HepG2 (cell line): ENCODE results near the gene ARHGEF6. TPM values are rescaled to one million over a fixed set of nuclear protein-coding genes. Genes with fewer than 3 reads are reported as not detected.

ENCODE experiments used
- ATAC-seq: fragments of 200-7000 bp; cut with Tn5 transposase; 3 replicates; pipeline ENCODE4 v1.9.1; 2020; ENCODE audit warnings: mild to moderate bottlenecking, moderate library complexity
- BruUV-seq: library from RNA; stranded (reverse); fragments of 400-500 nt; replicated peaks from 2 replicates; lab custom pipeline; 2021; lab: Mats Ljungman, UMichigan
- CTCF ChIA-PET: fragments of 300-600 bp; formaldehyde crosslinking; extraction: SDS; loops from one replicate; lab custom pipeline; 2021; ENCODE audit warnings: low total read pairs, inconsistent platforms, low intra/inter-chr PET ratio; lab: Yijun Ruan, JAX
- POLR2A ChIA-PET: fragments of 350-600 bp; sonication (Branson Sonifier 250); formaldehyde crosslinking; loops from one replicate; lab custom pipeline; 2020; ENCODE audit warnings: antibody characterized with exemption, inconsistent platforms; lab: Yijun Ruan, JAX
- DNase-seq: peaks from one replicate; pipeline ENCODE4 v3.0.0-alpha.2; 2015; ENCODE audit warnings: low spot score
- FAIRE-seq: peaks from 3 replicates; lab custom pipeline; 2011; peaks lifted over from hg19 to GRCh38; lab: Jason Lieb, UNC
- H2AFZ ChIP-seq: one replicate; pipeline ENCODE4 v1.6.1; 2011; ENCODE audit warnings: low read length, inconsistent platforms
- H3K27ac ChIP-seq: fragments of 300-600 bp; 3 replicates; pipeline ENCODE4 v1.8.0; 2011; ENCODE audit warnings: mixed run types, mild to moderate bottlenecking, mixed read lengths, low read length, inconsistent platforms; ENCODE audit not compliant: insufficient read depth; ENCODE audit errors: extremely low read length
- H3K27me3 ChIP-seq, 2 experiments: fragments of 200-600 bp in 1 of 2; 2 replicates in 1 of 2; 3 replicates in 1 of 2; pipeline versions ENCODE4 v1.6.0 to v1.8.0; 2011; ENCODE audit warnings: low read length in 2 of 2, mild to moderate bottlenecking in 2 of 2, moderate library complexity in 2 of 2, inconsistent platforms in 1 of 2; ENCODE audit not compliant: insufficient read depth in 2 of 2, control insufficient read depth in 1 of 2
- H3K36me3 ChIP-seq, 2 experiments: fragments of 200-600 bp in 1 of 2; replicated peaks in 1 of 2; 2 replicates in 1 of 2; 3 replicates in 1 of 2; pipeline versions ENCODE4 v1.5.1 to v1.8.0; 2011; ENCODE audit warnings: low read length in 2 of 2, inconsistent platforms in 1 of 2; ENCODE audit not compliant: insufficient read depth in 2 of 2, control insufficient read depth in 1 of 2
- H3K4me1 ChIP-seq: 2 replicates; pipeline ENCODE4 v1.5.1; 2012; ENCODE audit warnings: low read length, inconsistent platforms; ENCODE audit not compliant: insufficient read depth
- H3K4me2 ChIP-seq: 2 replicates; pipeline ENCODE4 v1.6.0; 2011; ENCODE audit warnings: low read depth, low read length, inconsistent platforms
- H3K4me3 ChIP-seq, 3 experiments: fragments of 200-600 bp in 1 of 3; sonication (generic), shearing (Covaris generic) in 1 of 3; replicated peaks in 1 of 3; 2 replicates each; pipeline ENCODE4 v1.5.1; 2011 to 2016; ENCODE audit warnings: low read length in 3 of 3, inconsistent platforms in 2 of 3, low read depth in 2 of 3, mild to moderate bottlenecking in 2 of 3, control low read depth in 1 of 3, mixed read lengths in 1 of 3; ENCODE audit not compliant: insufficient read depth in 1 of 3
- H3K79me2 ChIP-seq: one replicate; pipeline ENCODE4 v1.6.1; 2011; ENCODE audit warnings: low read length, inconsistent platforms; ENCODE audit not compliant: insufficient read depth
- H3K9ac ChIP-seq: 2 replicates; pipeline ENCODE4 v1.6.0; 2011; ENCODE audit warnings: mild to moderate bottlenecking, low read depth, low read length, inconsistent platforms; ENCODE audit not compliant: insufficient read depth
- H3K9me3 ChIP-seq: 2 replicates; pipeline ENCODE4 v1.5.1; 2012; ENCODE audit warnings: mild to moderate bottlenecking, low read length
- H4K20me1 ChIP-seq: 2 replicates; pipeline ENCODE4 v1.6.0; 2011; ENCODE audit warnings: inconsistent platforms, mild to moderate bottlenecking, low read length, moderate library complexity; ENCODE audit not compliant: insufficient read depth
- IKZF4 ChIP-seq: sonication (generic); formaldehyde crosslinking; IDR thresholded peaks from 2 replicates; pipeline ENCODE4 v1.5.1; 2020; ENCODE audit warnings: borderline replicate concordance, mild to moderate bottlenecking, low read depth, missing genetic modification reagents; ENCODE audit errors: not compliant biosample characterization
- KLF9 ChIP-seq: IDR thresholded peaks from 2 replicates; pipeline ENCODE4 v1.6.1; 2016; ENCODE audit warnings: low read depth
- NBN ChIP-seq: fragments of 450-650 bp; conservative IDR thresholded peaks from 2 replicates; pipeline ENCODE4 v1.6.1; 2017
- REXO4 ChIP-seq: sonication (generic); formaldehyde crosslinking; IDR thresholded peaks from 2 replicates; pipeline ENCODE4 v1.8.0; 2022; ENCODE audit warnings: missing genetic modification reagents, mild to moderate bottlenecking, borderline replicate concordance
- SATB2 ChIP-seq: sonication (generic); formaldehyde crosslinking; IDR thresholded peaks from 2 replicates; pipeline ENCODE4 v1.5.0; 2020; ENCODE audit warnings: missing genetic modification reagents
- ZNF10 ChIP-seq: sonication (generic); formaldehyde crosslinking; IDR thresholded peaks from 2 replicates; pipeline ENCODE4 v1.4.0; 2020; ENCODE audit warnings: mild to moderate bottlenecking, low read depth, missing genetic modification reagents, borderline replicate concordance
- ZNF501 ChIP-seq: sonication (generic); formaldehyde crosslinking; IDR thresholded peaks from 2 replicates; pipeline ENCODE4 v1.5.1; 2020; ENCODE audit warnings: mild to moderate bottlenecking, moderate library complexity, missing genetic modification reagents
- ZNF577 ChIP-seq: sonication (generic); formaldehyde crosslinking; IDR thresholded peaks from 2 replicates; pipeline ENCODE4 v1.4.0; 2020; ENCODE audit warnings: mild to moderate bottlenecking, low read depth, missing genetic modification reagents, borderline replicate concordance
- ZNF691 ChIP-seq: sonication (generic); formaldehyde crosslinking; IDR thresholded peaks from 2 replicates; pipeline ENCODE4 v1.4.0; 2020; ENCODE audit warnings: missing genetic modification reagents, low read depth, mild to moderate bottlenecking, borderline replicate concordance
- ZNF747 ChIP-seq: sonication (generic); formaldehyde crosslinking; IDR thresholded peaks from 2 replicates; pipeline ENCODE4 v1.8.1; 2023; ENCODE audit warnings: missing genetic modification reagents, mild to moderate bottlenecking, borderline replicate concordance
- ZNF878 ChIP-seq: sonication (generic); formaldehyde crosslinking; IDR thresholded peaks from 2 replicates; pipeline ENCODE4 v1.8.1; 2023; ENCODE audit warnings: mild to moderate bottlenecking, missing genetic modification reagents, moderate library complexity
- WGBS: methylation state at CpG from one replicate; pipeline ENCODE4 v1.1.6; 2017; ENCODE audit warnings: low lambda C conversion rate; 5-methylcytosine and 5-hydroxymethylcytosine counted together
- in situ Hi-C: cut with HindIII; loops from 2 replicates; pipeline ENCODE4 v1.10.0; 2017; ENCODE audit warnings: low pct_unique_long_range_greater_than_20kb; ENCODE audit not compliant: extremely low pct_ligation_motif_present
- intact Hi-C: fragments of 100-400 bp; cut with micrococcal nuclease; formaldehyde crosslinking; loops from one replicate; pipeline ENCODE4 v1.10.0; 2022; ENCODE audit not compliant: unreplicated experiment
- polyA plus RNA-seq, 8 experiments: library from polyadenylated mRNA; depleted of rRNA in 3 of 8; stranded (reverse) in 7 of 8; unstranded in 1 of 8; fragments of >200 nt; fragmentation: Illumina TruSeq in 4 of 8; extraction: Trizol in 4 of 8; gene quantifications; 2 replicates each; pipeline versions ENCODE4 v1.2.1 to v1.2.3, GENCODE V29; 2011 to 2016; ENCODE audit warnings: low read depth in 4 of 8, missing spikeins in 1 of 8, mixed read lengths in 1 of 8; ENCODE audit not compliant: insufficient read depth in 1 of 8
- total RNA-seq, 5 experiments: library from RNA; depleted of rRNA; stranded (reverse); fragments of >200 nt; fragmentation: Illumina TruSeq; extraction: Trizol; gene quantifications; 2 replicates each; pipeline ENCODE4 v1.2.3, GENCODE V29; 2016; ENCODE audit warnings: low read depth in 1 of 5
- TF ChIP-seq, protein P1 (sequence below): sonication (generic); formaldehyde crosslinking; IDR thresholded peaks from 2 replicates; pipeline ENCODE4 v1.4.0; 2020; ENCODE audit warnings: missing genetic modification reagents, mild to moderate bottlenecking, borderline replicate concordance
- TF ChIP-seq, protein P2 (sequence below): sonication (generic); formaldehyde crosslinking; IDR thresholded peaks from 2 replicates; pipeline ENCODE4 v1.9.0; 2021; ENCODE audit warnings: missing genetic modification reagents, borderline replicate concordance

The ARHGEF6 gene
- total and polyA plus RNA-seq, 2 of the 13 experiments (the other 11 are each of a cell fraction or from before 2014, with no cell fraction given), result 0.03 TPM; not detected in 1

DNA sequence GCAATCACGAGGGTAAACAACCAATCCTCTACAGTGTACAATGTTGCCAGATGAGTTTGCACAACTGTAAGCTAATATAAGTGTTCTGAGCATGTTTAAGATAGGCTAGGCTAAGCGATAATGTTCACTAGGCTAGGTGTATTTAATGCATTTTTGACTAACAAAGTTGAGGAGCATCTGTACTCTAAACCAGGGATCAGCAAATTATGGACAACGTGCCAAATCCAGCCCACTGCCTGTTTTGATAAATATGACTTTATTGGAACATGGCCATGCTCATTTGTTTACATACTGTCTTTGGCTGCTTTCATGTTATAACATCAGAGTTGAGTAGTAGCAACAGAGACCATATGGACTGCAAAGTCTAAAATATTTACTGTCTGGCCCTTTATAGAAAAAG is 46.3 kb upstream of the ARHGEF6 start:
- intact Hi-C loops (no loop called here), in situ Hi-C loops (no loop called here)
- no peaks in the 10 kb centered on the region for H3K36me3 ChIP-seq
- no peak overlapping the region for H2AFZ ChIP-seq
- no peaks in the 10 kb centered on the region for H3K27me3 ChIP-seq
- ChIA-PET POLR2A (no interaction called here), CTCF (no interaction called here)
- no peak for FAIRE-seq
- no peak overlapping the region for H3K4me2 ChIP-seq
- no CpG with 5 or more reads among the region's 3 CpGs for WGBS
- no TSS peak for BruUV-seq
- DNase-seq, result no peak
- ATAC-seq, result no peak
- H3K27ac ChIP-seq, result no peak overlapping the region
- TF ChIP-seq ZNF10 (CRISPR knock-in tag) (no peak), ZNF878 (CRISPR knock-in tag) (no peak), REXO4 (CRISPR knock-in tag) (no peak), IKZF4 (no peak), KLF9 (CRISPR knock-in tag) (no peak), ZNF747 (CRISPR knock-in tag) (no peak), SATB2 (CRISPR knock-in tag) (no peak)
- TF ChIP-seq, all 625 proteins: peak for 0
- no peaks in the 10 kb centered on the region for H3K79me2 ChIP-seq
- H3K9ac ChIP-seq, result no peak overlapping the region
- no peaks in the 10 kb centered on the region for H3K9me3 ChIP-seq
- no peaks in the 10 kb centered on the region for H4K20me1 ChIP-seq
- H3K4me3 ChIP-seq, result no peak overlapping the region
- no peaks in the 10 kb centered on the region for H3K4me1 ChIP-seq

DNA sequence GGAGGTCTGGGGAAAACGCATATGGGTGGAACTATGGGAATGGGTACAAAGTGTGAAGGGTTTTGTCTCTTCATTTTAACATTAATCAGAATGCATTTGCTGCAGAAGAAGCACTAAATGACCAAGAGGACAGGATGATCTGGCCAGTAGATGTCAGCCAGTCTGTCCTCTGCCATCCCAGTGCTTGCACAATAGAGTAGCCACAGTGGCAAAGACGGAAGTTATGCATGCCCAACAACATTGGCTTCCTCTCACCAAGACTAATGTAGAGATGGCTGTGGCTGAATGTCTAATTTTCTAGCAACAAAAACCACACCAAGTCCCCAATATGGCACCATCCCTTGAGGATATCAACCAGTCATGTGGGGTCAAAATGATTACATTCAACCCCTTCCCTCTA is 45.0 kb upstream of the ARHGEF6 start:
- no peak overlapping the region for H2AFZ ChIP-seq
- in situ Hi-C loops, result no loop called here
- H3K9me3 ChIP-seq, result no peaks in the 10 kb centered on the region
- no peak overlapping the region for H3K4me2 ChIP-seq
- no peaks in the 10 kb centered on the region for H3K36me3 ChIP-seq
- no peaks in the 10 kb centered on the region for H3K4me1 ChIP-seq
- intact Hi-C loops, result no loop called here
- FAIRE-seq (no peak), DNase-seq (no peak), ATAC-seq (no peak)
- BruUV-seq, result no TSS peak
- CTCF ChIA-PET, result no interaction called here
- no peak overlapping the region for H3K9ac ChIP-seq
- no peaks in the 10 kb centered on the region for H3K79me2 ChIP-seq
- no peaks in the 10 kb centered on the region for H4K20me1 ChIP-seq
- no peak overlapping the region for H3K4me3 ChIP-seq
- no peaks in the 10 kb centered on the region for H3K27me3 ChIP-seq
- WGBS, result 85% methylated on average over 2 of the region's 2 CpGs
- POLR2A ChIA-PET, result no interaction called here
- no peak overlapping the region for H3K27ac ChIP-seq
- TF ChIP-seq, protein P1, sequence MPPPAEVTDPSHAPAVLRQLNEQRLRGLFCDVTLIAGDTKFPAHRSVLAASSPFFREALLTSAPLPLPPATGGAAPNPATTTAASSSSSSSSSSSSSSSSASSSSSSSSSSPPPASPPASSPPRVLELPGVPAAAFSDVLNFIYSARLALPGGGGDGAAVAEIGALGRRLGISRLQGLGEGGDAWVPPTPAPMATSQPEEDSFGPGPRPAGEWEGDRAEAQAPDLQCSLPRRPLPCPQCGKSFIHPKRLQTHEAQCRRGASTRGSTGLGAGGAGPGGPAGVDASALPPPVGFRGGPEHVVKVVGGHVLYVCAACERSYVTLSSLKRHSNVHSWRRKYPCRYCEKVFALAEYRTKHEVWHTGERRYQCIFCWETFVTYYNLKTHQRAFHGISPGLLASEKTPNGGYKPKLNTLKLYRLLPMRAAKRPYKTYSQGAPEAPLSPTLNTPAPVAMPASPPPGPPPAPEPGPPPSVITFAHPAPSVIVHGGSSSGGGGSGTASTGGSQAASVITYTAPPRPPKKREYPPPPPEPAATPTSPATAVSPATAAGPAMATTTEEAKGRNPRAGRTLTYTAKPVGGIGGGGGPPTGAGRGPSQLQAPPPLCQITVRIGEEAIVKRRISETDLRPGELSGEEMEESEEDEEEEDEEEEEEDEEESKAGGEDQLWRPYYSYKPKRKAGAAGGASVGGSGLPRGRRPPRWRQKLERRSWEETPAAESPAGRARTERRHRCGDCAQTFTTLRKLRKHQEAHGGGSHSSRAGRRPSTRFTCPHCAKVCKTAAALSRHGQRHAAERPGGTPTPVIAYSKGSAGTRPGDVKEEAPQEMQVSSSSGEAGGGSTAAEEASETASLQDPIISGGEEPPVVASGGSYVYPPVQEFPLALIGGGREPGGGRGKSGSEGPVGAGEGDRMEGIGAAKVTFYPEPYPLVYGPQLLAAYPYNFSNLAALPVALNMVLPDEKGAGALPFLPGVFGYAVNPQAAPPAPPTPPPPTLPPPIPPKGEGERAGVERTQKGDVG (CRISPR knock-in tag), result no peak
- no peak for TF ChIP-seq ZNF577 (CRISPR knock-in tag)
- no peak for TF ChIP-seq ZNF501 (CRISPR knock-in tag)
- no peak for TF ChIP-seq ZNF691
- TF ChIP-seq, protein P2, sequence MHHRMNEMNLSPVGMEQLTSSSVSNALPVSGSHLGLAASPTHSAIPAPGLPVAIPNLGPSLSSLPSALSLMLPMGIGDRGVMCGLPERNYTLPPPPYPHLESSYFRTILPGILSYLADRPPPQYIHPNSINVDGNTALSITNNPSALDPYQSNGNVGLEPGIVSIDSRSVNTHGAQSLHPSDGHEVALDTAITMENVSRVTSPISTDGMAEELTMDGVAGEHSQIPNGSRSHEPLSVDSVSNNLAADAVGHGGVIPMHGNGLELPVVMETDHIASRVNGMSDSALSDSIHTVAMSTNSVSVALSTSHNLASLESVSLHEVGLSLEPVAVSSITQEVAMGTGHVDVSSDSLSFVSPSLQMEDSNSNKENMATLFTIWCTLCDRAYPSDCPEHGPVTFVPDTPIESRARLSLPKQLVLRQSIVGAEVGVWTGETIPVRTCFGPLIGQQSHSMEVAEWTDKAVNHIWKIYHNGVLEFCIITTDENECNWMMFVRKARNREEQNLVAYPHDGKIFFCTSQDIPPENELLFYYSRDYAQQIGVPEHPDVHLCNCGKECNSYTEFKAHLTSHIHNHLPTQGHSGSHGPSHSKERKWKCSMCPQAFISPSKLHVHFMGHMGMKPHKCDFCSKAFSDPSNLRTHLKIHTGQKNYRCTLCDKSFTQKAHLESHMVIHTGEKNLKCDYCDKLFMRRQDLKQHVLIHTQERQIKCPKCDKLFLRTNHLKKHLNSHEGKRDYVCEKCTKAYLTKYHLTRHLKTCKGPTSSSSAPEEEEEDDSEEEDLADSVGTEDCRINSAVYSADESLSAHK, result no peak
- TF ChIP-seq NBN, result no peak
